ENCODE data around the gene NEB.

NEB gene

GRCh38 chr2:151543876-151544275 is 190.4 kb downstream of the NEB start:
- no peak overlapping the region for H3K4me3 ChIP-seq (ENCODE audit: low read depth, low read length)
- TF ChIP-seq CTCF (IDR thresholded peaks at IDR 0.05; ENCODE audit: low read depth, low read length), result no peak

- no peak overlapping the region for H3K4me3 ChIP-seq (ENCODE audit: low read depth, low read length)
- TF ChIP-seq CTCF (IDR thresholded peaks at IDR 0.05; ENCODE audit: low read depth, low read length), result no peak
Observed at GRCh38 chr2:151534001-151534400, 200.3 kb downstream of the NEB start.

GRCh38 chr2:151533127-151533526 is 201.1 kb downstream of the NEB start:
- H3K4me3 ChIP-seq (ENCODE audit: low read depth, low read length), result no peak overlapping the region

GRCh38 chr2:151526572-151527090 is 207.6 kb downstream of the NEB start:
- TF ChIP-seq CTCF (IDR thresholded peaks at IDR 0.05; ENCODE audit: low read depth, low read length), result no peak
- H3K4me3 ChIP-seq (ENCODE audit: low read depth, low read length), result no peak overlapping the region

More at GRCh38 chr2:151533127-151533526, 201.1 kb downstream of the NEB start:
- no peak for TF ChIP-seq CTCF (IDR thresholded peaks at IDR 0.05; ENCODE audit: low read depth, low read length)

GRCh38 chr2:151525821-151526373 is 208.4 kb downstream of the NEB start:
- TF ChIP-seq CTCF (IDR thresholded peaks at IDR 0.05; ENCODE audit: low read depth, low read length), result no peak
- H3K4me3 ChIP-seq (ENCODE audit: low read depth, low read length), result no peak overlapping the region

GRCh38 chr2:151523850-151524249 is 210.4 kb downstream of the NEB start:
- TF ChIP-seq CTCF (IDR thresholded peaks at IDR 0.05; ENCODE audit: low read depth, low read length), result no peak
- no peak overlapping the region for H3K4me3 ChIP-seq (ENCODE audit: low read depth, low read length)

GRCh38 chr2:151522556-151522955 is 211.7 kb downstream of the NEB start:
- TF ChIP-seq CTCF (IDR thresholded peaks at IDR 0.05; ENCODE audit: low read depth, low read length), result no peak
- H3K4me3 ChIP-seq (ENCODE audit: low read depth, low read length), result no peak overlapping the region

Data from WI38 (cell line).